HG03066 (cell line): ENCODE data around the gene TAAR6.
"Not testable (repeated sequence)": the region's sequence is repeated elsewhere in the genome, so short reads cannot be mapped to it uniquely, and the experiment has no call there.

Experiments
- ATAC-seq: cut with Tn5 transposase; IDR thresholded peaks from one replicate; pipeline ENCODE4 v1.9.1; 2021; ENCODE audit warnings: low read depth; ENCODE audit not compliant: unreplicated experiment

The TAAR6 gene

GRCh38 chr6:132589454-132589853, 19.3 kb downstream of the TAAR6 start, which contains the start of gene TAAR5:
TAAR5 (minus strand) TSS chr6:132589741; CDS start chr6:132589686, 55 bp downstream.
- ATAC-seq = no peak

GRCh38 chr6:132590362-132590761, 20.2 kb downstream of the TAAR6 start:
- no peak for ATAC-seq

GRCh38 chr6:132592855-132593254, 22.7 kb downstream of the TAAR6 start:
- no peak for ATAC-seq

- ATAC-seq = no peak
Measured at GRCh38 chr6:132596201-132596600, 26.1 kb downstream of the TAAR6 start.

GRCh38 chr6:132598473-132598872, 28.4 kb downstream of the TAAR6 start:
- peak; percentile 89 for ATAC-seq

- not testable (repeated sequence) for ATAC-seq
Measured at GRCh38 chr6:132600900-132601299, 30.8 kb downstream of the TAAR6 start.

GRCh38 chr6:132604635-132605152, 34.6 kb downstream of the TAAR6 start:
- ATAC-seq = no peak

GRCh38 chr6:132607544-132608233, 37.6 kb downstream of the TAAR6 start:
- ATAC-seq = no peak

GRCh38 chr6:132611616-132612015, 41.5 kb downstream of the TAAR6 start:
- no peak for ATAC-seq

GRCh38 chr6:132612449-132613108, 42.5 kb downstream of the TAAR6 start:
- no peak for ATAC-seq

- ATAC-seq = no peak
Measured at GRCh38 chr6:132614554-132614953, 44.4 kb downstream of the TAAR6 start.

GRCh38 chr6:132616677-132617076, 46.6 kb downstream of the TAAR6 start:
- ATAC-seq = no peak
